ENCODE measurements around the gene NVL. TPM values are rescaled to one million over a fixed set of nuclear protein-coding genes. Genes with fewer than 3 reads are reported as not detected.
A peak's percentile ranks its signal among the peaks of the same experiment; 100 is the strongest.
"Not testable (repeated sequence)": the region's sequence is repeated elsewhere in the genome, so short reads cannot be mapped to it uniquely, and the experiment has no call there.

The NVL gene
- total and polyA plus RNA-seq, 10 donors, result 23.3 to 61.9 (median 35.0) TPM

GRCh38 chr1:224212618-224213061 lies 117.3 kb downstream of the NVL start:
- Histone ChIP-seq H3K27me3 (replicated peaks in 1 of 7) (no peaks in the 10 kb centered on the region), H3K36me3 (no peaks in the 10 kb centered on the region), H3K4me1 (peaks cover 0 to 31% (median 10%) of the 10 kb centered on the region in 6 donors), H3K27ac (no peak overlapping the region), H3K9me3 (no peaks in the 10 kb centered on the region), H3K4me3 (no peak overlapping the region)
- no peak for DNase-seq
- 89 to 96% (median 90%) methylated on average over 13 of the region's 13 CpGs for WGBS, 5 donors
- intact Hi-C loops (cut with DNase I; ENCODE audit: low total_unique reads), result no loop called here
- TF ChIP-seq POLR2AphosphoS5 (IDR thresholded peaks at IDR 0.05) (no peak), POLR2A (IDR thresholded peaks at IDR 0.05) (no peak), CTCF (IDR thresholded peaks at IDR 0.05 in 8 of 11, conservative IDR thresholded peaks at IDR 0.05 in 3 of 11) (no peak)

DNA sequence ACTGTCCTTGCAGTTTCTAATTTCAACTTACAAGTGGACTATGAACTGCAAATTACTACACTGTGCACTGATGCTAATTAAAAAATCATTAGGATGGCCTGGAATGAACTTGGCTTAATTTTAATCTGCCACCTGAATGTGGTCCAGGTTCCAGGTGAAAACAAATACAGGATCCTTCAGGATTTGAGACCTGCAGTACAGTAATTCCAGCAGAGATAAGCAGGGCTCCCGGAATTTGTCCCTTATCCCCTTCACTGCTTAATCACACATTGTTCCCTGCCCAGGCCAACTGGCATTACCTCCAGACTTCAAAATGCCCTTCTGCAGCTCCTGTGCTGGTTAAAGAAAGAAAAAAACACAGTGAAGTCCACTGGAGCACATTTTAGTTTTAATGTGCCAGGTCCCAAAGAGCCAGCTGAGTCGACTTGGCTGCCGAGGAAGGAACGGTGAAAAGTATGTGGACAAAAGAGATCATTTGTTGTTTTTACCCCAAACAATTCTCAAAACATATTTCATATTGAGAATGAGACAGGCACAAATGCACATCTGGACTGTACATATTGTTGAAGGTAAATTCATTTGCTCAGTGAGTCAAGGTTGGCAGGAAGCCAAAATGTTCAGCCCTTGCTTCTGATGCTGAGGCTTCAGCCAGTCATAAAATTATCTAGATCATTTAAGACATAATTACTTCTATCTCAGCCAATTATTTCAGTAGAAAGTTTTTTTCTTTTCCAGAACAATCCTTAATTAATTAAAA lies 118.6 kb downstream of the NVL start:
- Histone ChIP-seq H3K27ac (no peak overlapping the region), H3K4me1 (peaks cover 0 to 34% (median 10%) of the 10 kb centered on the region in 6 donors), H3K27me3 (replicated peaks in 1 of 7) (no peaks in the 10 kb centered on the region), H3K9me3 (no peaks in the 10 kb centered on the region), H3K4me3 (no peak overlapping the region), H3K36me3 (no peaks in the 10 kb centered on the region)
- intact Hi-C loops (cut with DNase I; ENCODE audit: low total_unique reads), result no loop called here
- TF ChIP-seq POLR2AphosphoS5 (IDR thresholded peaks at IDR 0.05) (no peak), CTCF (IDR thresholded peaks at IDR 0.05 in 8 of 11, conservative IDR thresholded peaks at IDR 0.05 in 3 of 11) (no peak), POLR2A (IDR thresholded peaks at IDR 0.05) (no peak)
- 82 to 92% (median 87%) methylated on average over 4 of the region's 4 CpGs for WGBS, 5 donors
- DNase-seq, result no peak

DNA sequence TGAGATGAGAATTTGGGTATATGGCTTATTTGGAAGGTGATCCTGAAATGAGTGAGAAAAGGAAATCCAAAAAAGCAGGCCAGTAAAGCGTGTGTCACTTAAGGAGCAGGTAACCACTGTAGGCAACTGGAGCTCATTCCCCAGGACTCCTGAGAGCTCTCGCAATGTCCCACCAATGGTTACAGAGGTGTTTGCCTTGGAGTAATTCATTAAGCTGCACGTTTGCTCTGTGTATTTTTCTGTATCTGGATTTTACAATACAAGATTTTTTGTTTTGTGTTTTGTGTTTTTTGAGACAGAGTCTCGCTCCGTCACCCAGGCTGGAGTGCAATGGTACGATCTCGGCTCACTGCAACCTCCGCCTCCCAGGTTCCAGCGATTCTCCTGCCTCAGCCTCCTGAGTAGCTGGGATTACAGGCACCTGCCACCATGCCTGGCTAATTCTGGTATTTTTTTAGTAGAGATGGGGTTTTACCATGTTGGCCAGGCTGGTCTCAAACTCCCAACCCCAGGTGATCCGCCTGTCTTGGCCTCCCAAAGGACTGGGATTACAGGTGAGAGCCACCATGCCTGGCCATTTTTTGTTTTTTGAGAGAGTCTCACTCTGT lies 123.9 kb downstream of the NVL start:
- H3K9me3 ChIP-seq; H3K36me3 ChIP-seq; intact Hi-C loops (cut with DNase I; ENCODE audit: low total_unique reads); DNase-seq; H3K27me3 ChIP-seq (replicated peaks in 1 of 7): not testable (repeated sequence)
- WGBS, 5 donors, result 74 to 93% (median 81%) methylated on average over 10 of the region's 10 CpGs
- Histone ChIP-seq H3K4me1 (peaks cover 15 to 60% (median 42%) of the 10 kb centered on the region in 6 donors), H3K27ac (peak overlapping the region in 5 of 8 donors; percentile 22 to 78 (median 55)), H3K4me3 (peak overlapping the region in 1 of 8 donors; percentile 28)

- no peak for TF ChIP-seq CTCF (IDR thresholded peaks at IDR 0.05 in 8 of 11, conservative IDR thresholded peaks at IDR 0.05 in 3 of 11)
- no peak for TF ChIP-seq POLR2A (IDR thresholded peaks at IDR 0.05)
- TF ChIP-seq POLR2AphosphoS5 (IDR thresholded peaks at IDR 0.05), result no peak
- peak overlapping the region in 5 of 8 donors; percentile 22 to 78 (median 55) for H3K27ac ChIP-seq
- H3K27me3 ChIP-seq (replicated peaks in 1 of 7), result no peaks in the 10 kb centered on the region
- H3K4me1 ChIP-seq, result peaks cover 15 to 55% (median 40%) of the 10 kb centered on the region in 6 donors
- intact Hi-C loops (cut with DNase I; ENCODE audit: low total_unique reads), result no loop called here
- 23 to 28% (median 26%) methylated on average over 3 to 4 of the region's 4 CpGs for WGBS, 5 donors
- no peak for DNase-seq
- peak overlapping the region in 1 of 8 donors; percentile 28 for H3K4me3 ChIP-seq
- H3K36me3 ChIP-seq, result no peaks in the 10 kb centered on the region
- H3K9me3 ChIP-seq, result no peaks in the 10 kb centered on the region
Observed at GRCh38 chr1:224205438-224205840, 124.5 kb downstream of the NVL start.
